HG03103 (cell line): ENCODE measurements around the gene FADS3.

Source experiments
- ATAC-seq: cut with Tn5 transposase; IDR thresholded peaks from one replicate; pipeline ENCODE4 v1.9.1; 2021; ENCODE audit warnings: low read depth; ENCODE audit not compliant: unreplicated experiment

FADS3 gene

DNA sequence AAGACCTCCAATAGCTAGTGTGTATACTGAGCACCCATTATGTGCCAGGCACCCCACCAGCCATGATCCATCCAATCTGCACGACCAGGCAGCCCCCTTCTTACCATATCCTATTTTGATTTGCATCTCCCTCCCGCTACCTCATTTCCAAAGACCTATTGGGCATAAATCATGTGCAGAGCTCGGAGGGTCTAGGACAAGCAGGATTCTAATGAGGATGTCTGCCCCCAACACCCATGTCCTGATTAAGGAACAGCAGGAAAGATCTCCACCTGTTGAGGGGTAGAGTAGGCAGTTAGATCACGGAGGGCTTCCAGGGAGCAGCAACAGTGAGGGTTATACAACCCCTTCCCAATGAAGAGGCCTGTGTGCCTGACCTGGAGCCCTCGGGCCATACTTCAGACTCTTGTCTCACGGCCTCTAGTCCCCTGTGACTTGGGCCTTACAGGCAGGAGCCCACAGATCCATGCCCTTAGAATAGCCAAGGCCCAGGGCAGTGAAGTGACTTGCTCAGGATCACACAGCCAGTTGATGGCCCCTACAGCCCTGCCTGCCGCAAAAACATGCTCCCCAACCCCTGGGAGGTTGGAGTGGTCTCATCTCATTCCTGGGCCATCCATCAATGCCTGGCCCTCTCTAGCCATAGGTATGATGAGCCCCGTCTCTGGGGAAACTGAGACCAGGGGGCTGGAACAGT lies 22.5 kb upstream of the FADS3 start:
- ATAC-seq = no peak

DNA sequence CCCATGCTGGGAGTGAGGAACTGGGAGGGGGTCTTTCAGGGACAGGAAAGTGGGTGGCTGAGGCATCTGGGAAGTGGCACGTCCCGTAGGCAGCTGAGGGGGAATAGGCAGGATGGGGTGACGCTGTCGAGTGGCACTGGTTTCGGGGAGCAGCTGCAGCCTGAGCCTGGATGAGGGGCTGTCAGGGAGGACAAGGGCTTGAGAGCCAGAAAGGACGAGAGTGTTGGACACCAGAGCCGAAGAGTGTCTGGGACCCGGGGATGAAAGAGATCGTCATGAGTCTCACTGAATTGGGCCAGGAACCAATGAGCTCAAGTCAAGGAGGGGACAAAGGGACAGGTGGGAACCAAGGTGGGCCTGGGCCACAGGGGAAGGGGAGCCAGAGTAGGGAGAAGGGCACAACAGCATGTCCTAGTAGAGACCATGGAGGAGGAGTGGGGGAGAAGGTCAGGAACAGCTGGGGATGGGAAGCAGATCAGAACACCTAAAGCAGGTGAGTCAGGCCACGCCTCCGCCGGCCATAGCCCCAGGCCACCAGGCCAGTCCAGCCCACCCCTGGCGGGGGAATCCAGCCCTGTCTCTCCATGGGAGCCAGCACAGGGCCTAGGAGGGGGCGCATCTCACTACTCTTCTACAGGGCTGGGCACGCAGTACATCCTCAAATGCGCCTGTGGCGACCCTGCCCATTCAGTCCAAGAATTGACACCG lies 21.8 kb upstream of the FADS3 start:
- ATAC-seq = no peak

DNA sequence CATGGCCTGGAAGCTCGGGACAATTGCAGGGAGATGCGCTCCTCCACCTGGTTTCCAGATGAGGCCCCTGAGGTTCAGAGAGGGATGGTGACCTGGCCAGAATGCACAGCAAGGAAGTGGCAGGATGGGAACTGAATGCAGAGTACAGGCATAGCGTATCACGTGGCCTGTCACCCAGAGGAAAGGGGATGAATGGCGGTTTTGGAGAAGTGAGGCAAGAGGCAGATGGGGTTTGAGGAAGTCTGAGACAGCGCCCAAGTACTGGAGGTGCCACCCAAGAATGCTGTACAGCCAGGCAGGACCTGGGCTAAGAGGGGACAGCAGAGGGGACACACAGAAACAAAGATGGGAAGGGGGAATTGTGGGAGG lies 21.2 kb upstream of the FADS3 start:
- ATAC-seq = no peak

DNA sequence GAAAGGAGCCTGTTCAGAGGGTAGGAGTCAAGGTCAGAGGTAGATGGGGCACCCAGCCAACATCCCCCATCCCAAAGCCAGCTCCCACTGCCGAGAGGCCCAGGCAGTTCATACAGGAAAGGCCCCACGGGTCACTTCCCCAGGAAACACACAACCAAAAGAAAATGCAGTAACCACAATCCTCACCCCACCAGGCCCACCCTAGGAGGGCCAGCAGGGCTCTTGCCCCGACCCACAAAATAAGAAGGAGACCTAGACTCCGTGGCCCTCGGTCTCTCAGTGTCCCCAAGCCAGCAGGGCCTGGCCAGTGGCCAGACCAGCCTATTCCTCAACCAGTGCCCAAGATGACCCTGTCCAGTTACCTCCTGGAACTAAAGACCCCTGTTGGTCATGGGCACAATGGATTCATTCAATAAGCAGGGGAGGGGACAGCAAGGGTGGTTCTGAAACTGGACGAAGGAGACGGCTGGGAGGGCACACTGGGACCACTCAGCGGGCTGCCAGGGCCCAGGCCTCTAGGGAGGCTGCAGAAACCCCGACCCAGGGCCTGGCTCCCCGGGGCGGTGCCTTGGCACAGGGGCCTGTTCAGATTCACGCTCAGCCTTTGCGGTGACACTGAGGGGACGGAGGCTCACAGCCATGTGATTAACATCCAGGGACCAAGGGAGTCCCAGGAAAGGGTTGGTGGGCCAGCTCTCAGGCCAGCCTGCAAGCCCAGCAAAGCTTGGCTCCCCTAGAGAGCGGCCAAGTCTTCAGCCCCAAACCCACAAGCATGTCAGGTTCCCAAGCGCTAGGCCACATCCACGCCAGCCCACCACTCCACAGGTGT lies 20.6 kb upstream of the FADS3 start:
- ATAC-seq = no peak

DNA sequence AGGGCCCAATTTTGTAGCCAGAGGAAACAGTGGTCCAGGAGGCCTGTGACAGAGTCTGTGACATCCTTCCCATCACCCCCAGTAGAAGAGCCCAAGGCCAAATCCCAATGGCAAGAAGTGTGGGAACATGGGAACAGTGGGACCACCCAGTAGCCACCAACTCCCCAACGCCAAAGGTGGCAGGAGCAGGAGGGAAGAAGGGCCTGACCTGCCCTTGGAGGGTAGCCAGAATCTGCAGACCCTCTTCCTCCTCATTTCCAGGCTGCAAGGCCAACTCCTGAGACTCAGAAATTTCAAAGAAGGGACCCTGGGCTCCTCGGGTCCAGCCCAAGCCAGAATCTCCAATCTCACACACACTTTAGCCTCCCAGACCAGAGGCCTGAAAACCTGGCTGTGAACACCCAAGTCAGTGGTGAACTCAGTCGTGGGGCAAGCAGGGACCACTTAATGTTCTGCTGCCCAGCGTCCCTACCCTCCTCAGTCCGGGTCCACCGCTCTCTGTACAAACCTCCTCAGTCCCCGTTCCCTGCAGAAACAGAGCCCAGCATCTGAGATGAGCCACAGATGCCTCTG lies 19.9 kb upstream of the FADS3 start:
- ATAC-seq = no peak

DNA sequence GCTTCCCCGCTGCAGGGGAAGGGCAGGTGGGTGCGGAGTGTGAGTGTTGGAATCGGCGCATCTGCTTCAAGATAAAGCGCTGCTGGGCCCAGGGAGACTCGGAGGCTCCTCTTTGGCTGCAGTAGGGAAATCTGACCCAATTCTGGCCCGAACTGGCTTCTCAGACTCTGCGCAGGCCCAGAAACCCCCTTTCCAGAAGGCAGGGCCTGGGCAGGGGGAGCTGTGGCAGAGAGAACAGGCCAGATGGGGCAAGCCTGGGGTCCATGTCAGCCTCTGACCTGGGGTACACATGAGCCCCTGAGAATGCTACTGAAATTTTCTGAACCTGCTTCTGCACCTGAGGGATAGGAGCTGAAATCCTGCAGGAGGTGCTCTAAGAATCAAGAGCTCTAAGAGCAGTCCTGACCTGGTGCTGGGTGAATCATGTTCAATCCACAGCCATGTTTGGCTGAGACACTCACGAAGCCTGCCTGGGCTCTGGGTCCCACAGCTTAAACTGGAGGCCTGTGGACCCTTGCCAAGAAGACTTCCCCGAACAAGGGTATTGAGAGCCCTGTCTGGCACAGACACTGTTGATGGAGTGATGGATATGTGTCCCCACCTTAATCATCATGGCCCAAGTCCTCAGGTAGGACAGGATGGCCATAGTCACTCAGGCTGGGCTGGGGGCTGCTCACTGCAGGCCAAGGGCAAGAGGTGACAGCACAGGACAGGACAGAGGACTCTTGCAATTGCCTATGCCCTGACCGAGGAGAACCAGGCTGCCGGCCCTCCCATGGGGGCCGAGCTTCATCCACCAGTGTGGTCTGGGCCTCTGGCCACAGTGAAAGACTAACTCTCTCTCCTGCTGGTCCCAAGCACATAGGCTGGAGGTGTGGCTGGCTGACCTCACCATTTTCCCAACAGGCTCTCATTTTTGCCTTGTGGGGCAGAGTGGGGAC lies 19.1 kb upstream of the FADS3 start:
- ATAC-seq = no peak

DNA sequence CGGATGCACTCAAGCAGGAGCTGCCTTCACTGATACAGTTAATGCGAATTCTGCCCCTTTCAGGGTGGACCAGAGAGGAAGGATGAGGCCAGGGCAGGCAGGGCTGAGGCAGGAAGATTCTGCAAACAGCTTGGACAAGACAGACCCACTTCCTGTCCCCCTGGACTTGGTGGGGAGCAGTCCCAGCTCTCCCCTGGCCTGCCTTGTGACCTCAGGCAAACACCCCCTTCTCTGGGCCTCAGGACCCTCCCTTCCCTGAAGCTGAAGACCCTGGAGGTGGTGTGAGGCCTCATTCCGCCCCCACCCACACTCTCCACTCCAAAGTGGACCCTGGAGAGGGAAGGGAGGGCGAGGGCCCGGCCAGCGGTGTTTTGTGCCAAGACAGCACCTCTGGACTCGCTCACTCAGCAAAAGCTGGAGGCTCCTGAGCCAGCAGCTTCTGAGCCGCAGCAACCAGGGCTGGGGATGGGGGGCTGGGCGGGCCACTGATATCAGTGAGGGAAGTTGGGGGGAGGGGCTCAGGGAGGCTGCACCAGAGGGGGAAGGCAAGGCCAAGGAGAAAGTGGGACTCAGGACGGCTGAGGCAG lies 17.5 kb upstream of the FADS3 start:
- no peak for ATAC-seq

DNA sequence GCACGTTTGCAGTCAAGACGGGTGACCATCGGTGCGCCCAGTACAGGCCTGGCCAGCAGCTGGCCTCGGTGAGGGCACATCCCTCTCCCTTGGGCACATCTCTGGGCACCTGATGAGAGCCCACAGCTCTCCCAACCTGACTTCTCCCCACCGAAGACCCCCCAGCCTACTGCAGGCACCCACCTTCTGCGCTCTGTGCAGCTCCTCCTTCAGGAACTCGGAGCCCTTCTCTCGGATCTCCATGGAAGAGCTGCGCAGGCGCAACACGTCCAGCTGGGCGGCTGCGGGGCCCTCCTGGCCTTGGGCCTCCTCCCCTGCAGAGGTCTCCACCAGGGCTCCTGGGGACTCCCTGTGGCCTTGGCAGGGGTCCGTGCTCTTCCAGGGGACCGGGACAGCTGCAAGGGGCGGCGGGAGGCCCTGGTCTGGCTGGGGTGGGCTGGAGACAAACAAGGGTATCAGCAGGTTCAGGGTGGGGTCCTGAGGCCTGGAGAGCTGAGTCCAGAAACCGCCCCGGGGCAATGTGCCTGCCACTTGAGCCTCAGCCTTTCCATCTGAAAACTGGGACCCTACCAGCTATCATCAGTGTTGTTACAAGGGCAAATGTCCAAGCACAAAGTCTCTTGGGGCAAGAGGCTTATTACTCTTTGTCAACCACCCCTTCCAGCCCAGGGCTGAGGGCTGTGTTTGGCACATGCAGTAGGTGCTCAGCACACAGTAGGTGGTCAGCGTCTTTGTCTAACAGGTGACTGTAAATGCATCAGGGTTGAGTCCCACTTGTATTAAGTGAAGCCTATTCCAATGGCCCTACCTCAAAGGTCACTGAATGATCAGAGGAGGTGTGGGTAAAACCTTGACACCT lies 16.8 kb upstream of the FADS3 start:
- no peak for ATAC-seq

DNA sequence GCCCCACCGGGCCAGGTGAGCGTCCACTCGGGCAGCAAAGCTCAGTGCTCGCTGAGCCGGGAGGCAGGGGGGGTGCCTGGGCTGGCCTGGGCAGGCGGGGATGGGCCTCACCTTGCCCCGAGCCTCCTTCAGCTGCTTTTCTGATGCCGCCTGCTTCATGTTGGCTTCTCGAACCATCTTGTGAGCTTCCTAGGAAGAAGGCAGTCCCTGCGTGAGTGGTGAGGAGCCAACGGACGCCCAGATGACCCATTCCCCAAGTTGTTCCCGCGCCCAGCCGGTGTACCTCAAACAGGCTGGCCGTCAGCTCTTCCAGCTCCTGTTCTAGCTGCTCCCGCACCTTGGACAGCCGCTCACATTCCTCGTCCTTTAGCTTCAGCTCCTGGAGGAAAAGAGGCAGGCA lies 15.9 kb upstream of the FADS3 start:
- no peak for ATAC-seq

DNA sequence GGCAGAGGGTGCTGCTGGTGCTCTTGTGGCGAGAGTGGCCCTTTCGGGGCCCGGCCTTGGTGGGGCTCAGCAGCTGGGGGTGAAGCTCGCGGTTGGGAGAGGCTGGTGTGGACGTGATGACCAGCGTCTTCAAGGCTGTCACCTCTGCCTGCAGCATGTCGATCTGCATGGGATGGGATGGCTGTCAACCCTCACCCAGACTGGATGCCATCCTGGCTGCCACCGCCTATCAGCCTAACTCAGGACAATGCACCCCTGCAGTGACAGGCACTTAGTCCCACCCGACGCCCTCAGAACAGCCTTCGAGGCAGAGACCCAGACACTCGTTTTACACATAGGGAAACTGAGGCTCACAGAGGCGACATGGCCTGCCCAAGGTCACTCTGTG lies 15.2 kb upstream of the FADS3 start:
- no peak for ATAC-seq

DNA sequence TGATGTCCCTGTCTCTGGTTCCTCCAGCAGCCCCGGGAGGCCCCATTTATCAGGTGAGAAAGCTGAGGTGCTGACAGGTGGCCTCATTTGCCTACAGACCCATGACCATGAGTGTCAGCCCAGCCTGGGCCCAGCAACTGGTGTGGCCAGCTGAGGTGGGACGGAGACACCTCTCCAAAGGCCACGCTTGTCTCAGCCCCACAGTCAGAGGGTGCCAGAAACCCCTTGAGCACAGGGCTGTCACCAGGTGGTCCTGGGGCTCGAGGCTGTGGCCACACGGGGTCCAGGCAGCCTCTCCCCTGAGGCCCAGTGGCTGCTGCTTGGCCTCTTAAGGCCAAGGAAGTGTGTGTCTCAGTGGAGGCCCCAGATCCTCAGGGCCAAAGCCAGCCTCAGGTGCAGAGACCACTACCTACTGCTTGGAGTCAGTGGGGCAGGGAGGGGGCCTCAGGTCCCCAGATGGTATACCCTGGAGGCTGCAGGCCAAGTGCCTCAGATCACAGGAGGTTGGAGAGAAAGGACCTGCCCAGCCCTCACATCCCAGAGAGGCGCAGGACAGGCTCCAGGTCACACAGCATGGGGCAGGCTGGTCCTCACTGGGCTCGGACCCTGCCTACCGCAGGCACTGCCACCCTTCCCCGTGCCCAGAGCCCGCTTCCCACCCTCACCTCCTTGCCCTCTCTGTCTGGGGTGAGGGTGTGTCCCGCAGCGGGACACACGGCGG lies 14.6 kb upstream of the FADS3 start:
- ATAC-seq = no peak

DNA sequence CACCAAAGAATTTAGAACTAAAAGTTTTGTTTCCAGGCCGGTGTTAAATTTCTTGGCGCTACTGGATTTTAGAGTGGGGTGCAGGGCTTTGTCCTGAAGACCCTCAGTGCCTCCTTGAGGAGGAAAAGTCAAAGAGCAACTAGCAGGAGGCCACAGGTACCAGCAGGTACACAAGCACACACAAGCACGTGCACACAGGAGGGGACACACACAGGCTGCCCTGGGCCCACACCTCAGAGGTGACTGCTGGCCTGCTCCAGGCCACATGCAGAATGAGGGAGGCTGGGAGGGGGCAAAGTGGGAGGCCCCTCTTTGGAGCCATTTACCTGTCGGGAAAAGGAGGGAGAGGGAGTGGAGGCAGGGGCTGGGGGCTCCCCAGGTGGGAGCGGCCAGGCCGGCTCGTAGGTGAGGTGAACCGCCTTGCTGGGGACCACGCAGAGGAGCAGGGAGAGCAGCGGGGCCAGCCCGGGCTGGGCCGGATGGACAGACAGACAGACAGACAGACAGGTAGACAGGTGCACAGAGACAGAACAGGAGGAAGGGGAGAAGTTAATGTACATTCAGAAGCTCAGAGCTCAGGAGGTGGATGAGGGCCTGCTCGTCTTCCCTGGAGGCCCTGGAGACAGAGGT lies 13.8 kb upstream of the FADS3 start:
- ATAC-seq = no peak

DNA sequence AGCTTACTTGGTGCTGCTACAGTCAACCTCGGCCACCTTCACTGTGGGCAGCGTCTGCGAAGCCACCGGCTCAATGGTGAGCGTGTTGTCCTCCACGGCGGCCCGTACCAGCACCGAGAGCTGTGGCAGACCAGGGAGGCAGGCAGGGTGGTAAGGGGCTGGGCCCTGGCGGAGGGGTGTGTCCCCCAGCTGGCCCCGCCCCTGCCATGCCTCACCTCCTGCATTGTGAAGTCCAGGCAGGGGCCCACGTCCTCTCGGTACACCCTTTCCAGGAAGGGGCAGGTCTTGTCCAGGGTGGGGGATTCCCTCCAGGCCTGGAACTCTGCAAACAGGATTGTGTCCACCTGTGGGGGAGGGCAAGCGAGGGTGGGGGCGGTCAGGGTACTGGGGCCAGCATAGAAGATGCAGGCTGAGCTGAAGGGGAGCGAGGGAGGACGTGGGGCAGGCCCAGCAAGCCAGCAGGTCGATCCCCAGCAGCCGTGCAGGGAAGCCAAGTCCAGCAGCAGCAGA lies 13.2 kb upstream of the FADS3 start:
- no peak for ATAC-seq

DNA sequence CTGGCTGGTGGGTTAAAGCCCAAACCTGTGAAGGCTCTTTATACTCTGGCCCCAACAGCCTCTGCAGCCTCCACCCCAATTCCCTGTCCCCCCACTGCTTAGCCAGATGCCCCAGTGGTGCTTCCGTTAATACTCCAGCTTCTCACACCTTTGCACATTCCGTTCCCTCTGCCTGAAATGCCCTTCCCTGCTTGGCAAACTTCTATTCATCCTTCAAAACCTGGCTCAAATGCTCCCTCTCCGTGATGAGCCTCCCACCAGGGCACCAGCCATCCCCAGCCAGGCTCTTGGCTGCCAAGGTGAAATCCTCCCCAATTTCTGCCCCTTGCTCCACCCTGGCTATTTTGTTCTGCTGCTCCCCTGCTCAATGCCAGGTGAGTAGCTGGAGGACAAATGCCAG lies 12.5 kb upstream of the FADS3 start:
- no peak for ATAC-seq

DNA sequence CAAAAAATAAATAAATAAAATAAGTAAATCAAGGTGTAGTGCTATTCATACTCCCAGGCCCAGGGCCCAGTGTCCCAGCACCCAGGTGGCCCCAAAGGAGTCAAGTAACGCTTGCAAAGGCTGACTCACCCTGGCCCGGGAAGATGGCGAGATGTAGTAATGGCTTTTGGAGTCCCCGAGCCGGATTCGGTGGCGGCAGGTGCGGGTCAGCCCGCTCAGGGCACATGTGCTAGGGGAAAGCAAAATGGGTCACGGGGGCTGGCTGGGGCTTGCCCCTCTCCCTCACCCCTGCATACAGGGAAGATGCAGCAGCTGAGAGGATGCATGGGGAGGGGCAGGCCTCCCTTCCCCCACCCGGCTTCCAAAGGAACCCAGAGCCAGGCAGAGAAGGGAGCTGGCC lies 11.0 kb upstream of the FADS3 start:
- no peak for ATAC-seq

DNA sequence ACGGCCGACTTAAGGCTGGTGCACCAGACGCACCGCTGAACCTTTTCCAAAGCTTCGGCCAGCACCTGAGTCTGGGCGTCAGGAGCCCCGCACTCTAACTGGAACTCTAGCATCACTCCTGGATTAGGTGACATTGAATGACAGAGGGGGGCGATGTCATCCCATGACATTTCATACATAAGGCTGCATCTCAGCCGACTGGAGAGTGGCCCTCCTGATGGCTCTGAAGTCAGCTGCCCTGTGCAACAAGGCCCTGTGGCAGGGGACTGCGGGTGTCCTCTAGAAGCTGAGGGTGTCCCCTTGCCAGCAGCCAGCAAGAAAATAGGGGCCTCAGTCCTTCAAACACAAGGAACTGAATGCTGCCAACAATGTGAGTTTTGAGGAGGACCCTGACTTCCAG lies 10.1 kb upstream of the FADS3 start:
- no peak for ATAC-seq

DNA sequence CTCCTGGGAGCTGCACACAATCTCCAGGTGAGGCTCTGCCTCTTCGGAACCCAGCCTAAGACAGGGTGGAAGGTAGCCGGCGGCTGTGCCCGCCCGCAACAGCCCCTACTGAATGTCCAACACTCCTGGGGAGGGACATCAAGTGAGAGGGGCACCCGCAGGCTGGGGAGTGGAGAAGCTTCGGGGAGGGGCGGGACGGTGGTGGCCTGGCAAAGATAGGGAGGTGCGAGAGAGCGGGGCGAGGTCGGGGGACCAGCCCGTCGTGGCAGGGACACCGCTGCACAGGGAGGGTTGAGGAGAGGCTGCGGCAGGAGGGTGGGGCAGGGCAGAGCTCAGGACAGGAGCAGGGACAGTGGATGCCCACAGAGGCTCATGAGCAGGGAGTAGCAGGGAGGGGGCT lies 8.9 kb upstream of the FADS3 start:
- no peak for ATAC-seq
